CD4-positive, alpha-beta T cell treated with Interleukin-21 for 1 hour (primary cell): ENCODE data around the gene ADGRB3.
"Not testable (repeated sequence)": the region's sequence is repeated elsewhere in the genome, so short reads cannot be mapped to it uniquely, and the experiment has no call there.

Experiments used
- DNase-seq: peaks from one replicate; pipeline ENCODE4 v3.0.0-alpha.2; 2020

ADGRB3 gene

DNA sequence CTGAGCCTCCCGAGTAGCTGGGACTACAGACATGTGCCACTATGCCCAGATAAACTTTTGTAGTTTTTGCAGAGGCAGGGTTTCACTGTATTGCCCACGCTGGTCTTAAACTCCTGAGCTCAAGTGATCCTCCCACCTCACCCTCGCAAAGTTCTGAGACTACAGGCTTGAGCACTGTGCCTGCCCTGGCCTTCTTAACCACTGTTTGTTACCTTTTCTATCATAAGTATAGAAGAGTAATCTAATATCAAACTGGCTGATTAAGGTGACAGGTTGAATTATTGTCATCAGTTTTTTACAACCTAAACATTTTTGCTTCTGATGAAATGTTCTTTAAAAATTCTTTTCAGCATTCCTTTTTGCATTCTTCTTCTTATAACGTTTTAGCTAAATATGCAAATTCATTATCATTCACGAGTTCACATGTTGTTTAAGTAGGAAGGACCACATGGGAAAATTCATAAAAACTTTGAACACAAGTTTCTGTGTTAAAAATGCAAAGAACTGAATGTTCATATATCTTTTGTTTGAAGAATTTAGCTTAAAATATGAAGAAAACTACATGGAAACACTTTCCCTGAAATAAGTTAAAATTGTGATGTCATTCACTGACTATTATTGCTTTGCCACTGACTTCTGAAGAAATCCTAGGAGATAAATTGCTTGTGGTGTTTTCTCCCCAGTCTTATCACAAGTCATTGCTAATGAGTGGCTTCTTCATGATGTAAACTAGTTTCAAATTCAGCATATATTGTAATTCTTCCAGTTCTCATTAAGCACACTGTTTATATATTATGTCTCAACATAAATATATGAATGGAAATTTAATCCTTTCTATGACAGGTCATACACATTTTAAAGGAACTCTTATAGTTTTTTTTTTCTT lies 106.7 kb downstream of the ADGRB3 start:
- DNase-seq, result no peak

DNA sequence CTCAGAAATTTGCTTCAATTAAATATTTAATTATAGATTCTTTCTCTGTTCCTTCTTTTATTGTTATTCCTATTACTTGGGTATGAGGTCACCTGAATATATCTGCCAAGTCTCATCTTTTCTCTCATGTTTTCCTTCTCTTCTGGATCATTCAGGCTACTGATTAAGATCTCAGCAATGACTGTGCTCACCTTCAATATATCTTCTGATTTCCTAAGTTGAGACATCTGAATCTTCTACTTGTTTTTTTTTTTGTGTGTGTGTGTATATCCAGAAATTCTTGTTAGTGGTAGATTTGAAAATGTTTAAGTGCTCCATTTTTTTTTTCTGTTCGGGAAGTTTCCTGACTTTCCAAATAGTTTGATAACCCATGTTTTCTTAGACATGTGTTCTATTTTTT lies 108.0 kb downstream of the ADGRB3 start:
- no peak for DNase-seq

DNA sequence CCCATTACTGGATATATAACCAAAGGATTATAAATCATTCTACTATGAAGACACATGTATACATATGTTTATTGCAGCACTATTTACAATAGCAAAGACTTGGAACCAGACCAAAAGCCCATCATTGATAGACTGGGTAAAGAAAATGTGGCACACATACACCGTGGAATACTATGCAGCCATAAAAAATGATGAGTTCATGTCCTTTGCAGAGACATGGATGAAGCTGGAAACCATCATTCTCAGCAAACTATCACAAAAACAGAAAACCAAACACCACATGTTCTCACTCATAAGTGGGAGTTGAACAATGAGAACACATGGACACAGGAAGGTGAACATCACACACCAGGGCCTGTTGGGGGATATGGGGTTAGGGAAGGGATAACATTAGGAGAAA lies 109.3 kb downstream of the ADGRB3 start:
- not testable (repeated sequence) for DNase-seq

DNA sequence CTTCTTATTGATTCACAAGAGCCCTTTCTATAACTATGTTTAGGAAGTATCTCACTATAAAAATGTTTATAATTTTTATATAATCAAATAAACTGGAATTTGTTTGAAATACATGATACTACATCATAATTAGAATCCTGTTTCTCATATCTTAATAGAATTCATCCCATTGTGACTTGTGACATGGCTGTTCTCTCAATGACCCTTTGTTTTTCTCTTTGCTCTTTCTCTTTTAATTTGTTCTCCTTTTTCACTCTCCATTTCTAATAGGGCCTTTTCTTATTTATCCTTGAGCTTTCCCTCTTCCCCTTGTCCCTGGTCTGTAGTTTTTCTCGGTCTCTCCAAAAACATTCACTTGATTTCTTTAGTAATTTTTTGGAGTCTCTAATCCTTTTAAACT lies 111.3 kb downstream of the ADGRB3 start:
- no peak for DNase-seq

DNA sequence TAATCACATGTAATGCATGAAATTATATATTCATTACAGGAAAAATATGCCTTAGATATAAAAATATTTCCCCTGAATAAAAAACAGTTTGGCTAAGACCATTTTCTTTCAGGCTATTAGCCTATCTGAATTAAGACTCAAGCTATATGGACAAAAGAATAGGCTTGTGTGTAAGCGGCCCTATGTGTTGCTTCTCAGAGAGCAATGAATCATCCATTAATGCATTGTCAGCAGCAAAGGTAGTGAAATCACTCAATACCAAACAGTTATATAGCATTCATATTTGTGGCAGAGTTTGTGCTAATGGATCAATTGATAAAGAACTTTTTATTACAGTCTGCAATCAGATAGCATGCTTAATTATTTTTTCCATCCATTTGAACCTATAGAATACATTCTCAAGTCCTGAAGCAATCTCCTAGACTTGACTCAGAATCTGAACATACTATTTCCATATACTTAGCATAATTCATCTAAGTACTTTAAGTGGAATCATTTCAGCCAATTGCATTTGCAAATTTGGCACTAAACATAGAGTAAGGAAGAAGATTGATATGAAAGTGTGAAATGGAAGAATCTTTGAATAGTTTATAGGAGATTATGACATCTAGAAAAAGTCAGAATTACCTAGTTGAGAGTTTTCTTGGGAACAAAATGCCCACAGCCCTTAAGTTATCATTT lies 112.2 kb downstream of the ADGRB3 start:
- DNase-seq, result no peak

DNA sequence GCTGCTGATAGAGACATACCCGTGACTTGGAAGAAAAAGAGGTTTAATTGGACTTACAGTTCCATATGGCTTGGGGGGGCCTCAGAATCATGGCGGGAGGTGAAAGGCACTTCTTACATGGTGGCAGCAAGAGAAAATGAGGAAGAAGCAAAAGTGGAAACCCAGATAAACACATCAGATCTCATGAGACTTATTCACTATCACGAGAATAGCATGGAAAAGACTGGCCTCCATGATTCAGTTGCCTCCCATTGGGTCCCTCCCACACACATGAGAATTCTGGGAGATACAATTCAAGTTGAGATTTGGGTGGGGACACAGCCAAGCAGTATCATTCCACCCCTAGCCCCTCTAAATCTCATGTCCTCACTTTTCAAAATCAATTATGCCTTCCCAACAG lies 112.8 kb downstream of the ADGRB3 start:
- DNase-seq, result not testable (repeated sequence)

DNA sequence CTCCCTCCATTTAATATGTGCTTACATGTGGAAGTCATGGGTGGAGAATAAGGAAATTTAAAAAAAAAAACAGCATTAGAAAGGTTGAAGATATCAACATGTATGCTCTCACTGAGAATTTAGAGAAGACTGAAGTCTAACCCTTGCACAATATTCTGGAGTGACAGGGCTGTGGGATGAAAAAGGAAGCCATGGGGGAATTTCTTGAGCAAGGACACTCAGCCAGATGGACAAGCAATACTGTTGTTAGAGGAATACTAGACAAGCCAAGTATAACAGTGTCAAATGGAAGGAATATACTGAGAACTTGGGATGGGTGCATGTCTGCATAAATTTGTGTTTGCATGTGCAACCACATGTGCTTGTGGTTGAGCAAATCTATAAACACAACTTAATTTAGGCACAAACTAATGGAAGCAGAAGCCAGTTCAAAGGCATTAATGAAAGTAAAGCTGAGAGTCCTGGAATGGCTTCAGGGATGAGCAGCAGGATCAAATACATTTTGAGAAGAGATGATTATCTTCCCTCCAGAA lies 119.7 kb downstream of the ADGRB3 start:
- no peak for DNase-seq

DNA sequence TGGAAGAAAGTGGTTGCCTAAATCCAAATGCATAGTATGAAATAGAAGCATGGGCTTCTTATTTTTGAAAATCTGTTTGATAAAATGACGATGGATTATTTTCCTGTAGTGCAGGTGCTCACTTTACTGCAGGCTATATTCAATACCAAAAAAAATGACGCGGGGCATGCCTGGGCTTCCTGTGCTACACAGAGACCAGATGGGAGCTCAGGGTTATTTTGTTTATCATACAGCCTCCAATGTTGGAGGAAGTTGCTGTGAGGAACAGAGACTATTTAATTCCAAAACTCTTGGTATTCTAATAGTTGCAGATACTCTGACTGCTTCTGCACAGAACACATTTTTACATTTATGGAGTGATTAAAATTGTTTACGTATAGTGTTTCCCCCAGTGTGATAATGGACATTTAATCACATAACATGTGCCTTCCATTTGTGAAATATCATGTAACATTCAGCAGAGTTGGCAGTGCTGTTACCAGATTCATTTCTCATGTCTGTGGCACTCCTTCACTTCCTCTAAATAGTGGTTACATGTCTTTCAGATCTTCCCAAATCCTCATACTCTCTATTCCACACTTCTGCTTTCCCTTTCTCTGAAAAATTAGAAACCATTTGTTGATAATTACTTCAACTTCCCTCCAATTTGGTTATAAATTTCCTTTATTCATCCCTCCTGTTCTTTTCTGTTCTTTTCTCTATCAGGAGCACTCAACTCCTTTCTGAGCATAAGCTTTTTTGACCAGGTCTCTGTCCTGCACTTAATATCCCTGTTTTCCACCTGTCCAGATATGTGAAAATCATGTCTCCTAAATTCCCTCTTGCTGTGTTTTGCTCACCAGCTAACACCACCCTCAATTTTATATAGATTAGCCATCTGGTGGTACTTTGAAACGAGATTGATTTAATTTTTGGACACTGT lies 121.6 kb downstream of the ADGRB3 start:
- no peak for DNase-seq

DNA sequence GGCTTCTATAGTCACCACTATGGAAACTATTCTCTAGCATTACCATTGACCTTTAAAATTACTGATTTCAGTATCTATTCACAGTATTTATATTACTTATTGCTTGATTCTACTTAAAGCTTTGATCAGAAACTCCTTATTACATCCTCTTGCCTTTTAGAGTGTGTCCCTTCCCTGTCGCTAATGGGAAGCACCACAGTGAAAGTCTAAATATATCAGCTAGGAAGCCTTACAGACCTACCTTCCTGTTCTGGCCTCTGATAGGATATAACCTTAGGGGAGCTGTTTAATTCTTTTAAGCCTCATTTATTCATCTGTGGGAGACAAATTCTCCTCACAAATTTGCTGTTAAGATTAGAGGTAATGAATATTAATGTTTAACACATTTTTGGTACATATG lies 122.7 kb downstream of the ADGRB3 start:
- no peak for DNase-seq

DNA sequence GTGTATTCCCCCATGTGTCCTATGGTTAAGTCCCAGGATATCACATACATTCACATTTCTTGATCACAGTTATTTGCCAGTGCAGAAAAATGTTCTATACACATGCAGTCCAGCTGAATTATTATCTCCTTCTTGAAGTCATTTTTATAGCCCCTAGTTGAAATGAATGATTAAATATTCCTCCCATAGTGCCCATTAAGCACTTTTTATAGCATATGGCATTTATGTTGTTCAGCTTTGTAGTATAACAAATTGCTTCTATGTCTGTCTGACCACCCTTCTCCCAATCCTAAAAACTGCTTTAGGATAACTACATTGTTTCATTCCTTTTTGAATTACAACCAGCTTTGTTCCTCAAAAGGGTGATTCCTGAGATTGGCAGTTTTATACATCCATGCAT lies 123.5 kb downstream of the ADGRB3 start:
- no peak for DNase-seq

DNA sequence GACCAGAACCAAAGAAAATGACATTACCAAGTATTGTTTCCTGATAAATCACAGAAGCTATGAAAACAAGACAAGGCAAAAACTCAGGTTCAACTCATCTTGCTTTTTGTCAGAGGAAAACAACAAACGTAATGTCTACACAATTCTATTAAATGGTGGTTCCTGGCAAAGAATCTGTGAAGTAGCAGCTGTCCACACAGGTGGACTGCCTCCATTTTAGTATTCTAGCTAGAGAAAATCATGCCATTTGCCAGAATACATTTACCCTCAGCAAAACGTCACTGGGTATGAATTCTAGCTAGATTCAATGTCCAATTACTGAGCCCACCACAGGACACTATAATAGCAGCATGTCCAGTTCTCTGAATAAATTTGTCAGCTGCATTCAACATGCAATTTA lies 125.4 kb downstream of the ADGRB3 start:
- DNase-seq, result no peak

DNA sequence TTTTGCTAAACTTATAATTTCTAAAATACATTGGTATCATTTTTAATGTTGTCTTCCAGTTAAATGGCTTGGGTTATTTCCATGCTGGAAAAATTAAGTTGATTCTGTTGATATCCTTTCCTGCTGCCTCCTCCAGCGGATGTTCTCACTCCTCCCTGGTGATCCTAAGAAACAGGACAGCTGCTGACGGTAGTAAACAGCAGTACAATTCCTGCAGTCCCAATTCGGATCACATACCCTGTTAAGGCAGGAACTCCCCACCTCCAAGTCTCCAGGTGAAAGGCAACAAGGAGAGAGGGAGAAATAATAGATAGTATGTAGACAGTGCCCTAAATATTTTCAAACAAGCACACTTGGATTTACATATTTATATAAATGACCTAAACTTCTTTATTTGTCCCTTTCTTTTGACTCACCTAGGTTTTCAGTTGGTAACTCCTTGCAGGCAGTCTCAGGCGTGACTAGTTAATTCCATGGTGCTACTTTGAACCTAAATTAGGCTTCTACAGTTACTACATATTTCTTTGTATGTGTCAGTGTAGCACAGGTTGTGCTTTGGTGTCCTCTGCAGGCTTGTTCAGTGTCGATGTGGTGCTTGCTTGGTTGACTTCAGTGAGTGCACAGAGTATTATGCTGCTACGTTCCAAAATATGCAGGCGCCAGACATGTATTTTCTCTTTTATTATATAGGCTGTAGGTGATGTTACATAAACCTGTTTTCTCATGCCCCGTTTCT lies 126.0 kb downstream of the ADGRB3 start:
- DNase-seq, result no peak

DNA sequence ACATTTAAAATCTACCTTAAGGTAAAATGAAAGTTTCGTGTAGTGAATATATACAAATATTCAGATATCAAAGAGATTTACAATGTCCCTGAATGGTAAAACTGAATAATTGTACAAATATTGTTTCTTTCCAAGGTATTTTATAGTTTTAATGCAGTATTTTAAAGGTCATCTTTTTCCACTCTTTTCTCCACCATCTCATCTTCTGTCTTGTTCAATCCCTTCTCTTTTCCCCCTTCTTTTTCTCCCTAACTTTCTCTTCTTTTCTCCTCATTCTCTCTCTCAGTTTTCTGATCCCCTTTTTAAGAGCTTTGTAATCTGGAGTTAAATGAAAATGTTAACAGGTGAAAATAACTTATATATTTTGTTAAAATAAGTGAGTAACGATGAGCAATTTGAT lies 126.9 kb downstream of the ADGRB3 start:
- DNase-seq, result no peak

DNA sequence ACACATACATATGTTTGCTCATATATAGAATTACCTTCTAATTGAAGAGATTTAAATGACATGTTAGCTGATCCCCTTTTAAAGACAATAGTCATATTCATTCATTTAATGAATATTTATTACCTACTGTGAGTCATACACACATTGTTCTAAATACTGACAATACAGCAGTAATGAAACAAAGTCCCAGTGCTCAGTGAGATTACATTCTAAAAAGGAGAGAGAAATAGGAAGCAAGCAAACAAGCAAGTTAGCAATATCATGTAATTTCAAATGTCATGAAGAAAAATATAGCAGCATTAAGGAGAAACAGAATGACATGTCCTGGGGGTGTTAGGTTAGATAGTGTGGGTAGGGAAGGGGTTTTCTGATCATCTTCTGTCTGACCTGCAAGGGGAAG lies 136.3 kb downstream of the ADGRB3 start:
- DNase-seq, result no peak

DNA sequence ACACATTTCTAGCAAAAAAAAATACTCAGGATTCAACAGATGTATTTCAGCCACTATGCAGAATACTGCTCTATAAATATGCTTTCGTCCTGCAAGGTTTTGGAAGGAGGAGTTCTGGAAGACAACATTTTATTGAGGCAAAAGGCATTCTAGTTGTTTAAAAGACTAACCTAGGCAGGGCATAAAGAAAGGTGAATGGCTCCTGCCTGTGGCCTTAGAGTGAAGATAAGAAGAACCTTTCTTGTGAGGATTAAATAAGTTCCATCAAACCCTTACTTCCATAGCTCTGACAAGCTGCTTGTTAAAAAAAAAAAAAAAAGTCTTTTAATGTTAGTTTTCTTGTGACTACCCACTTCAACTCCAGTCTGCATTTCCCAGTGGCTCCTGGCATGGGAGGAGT lies 139.8 kb downstream of the ADGRB3 start:
- DNase-seq, result no peak

DNA sequence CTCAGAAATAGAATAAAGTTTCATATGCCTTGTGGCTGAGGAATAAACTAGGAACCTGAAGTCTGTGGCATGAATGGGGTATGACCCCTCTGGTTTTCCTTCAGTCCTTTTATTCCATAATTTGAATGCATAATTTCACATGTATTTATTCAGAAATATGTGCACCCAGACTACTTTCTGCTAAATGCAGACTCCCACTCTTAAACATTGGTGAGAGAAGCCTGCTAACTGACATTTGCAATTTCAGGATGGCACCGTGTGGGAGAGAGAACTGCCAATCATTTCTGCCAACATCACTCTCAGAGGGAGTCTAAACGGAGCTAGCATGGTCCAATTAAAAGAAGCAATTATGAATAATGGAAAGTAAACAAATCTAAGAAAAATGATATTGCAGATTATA lies 141.3 kb downstream of the ADGRB3 start:
- no peak for DNase-seq

DNA sequence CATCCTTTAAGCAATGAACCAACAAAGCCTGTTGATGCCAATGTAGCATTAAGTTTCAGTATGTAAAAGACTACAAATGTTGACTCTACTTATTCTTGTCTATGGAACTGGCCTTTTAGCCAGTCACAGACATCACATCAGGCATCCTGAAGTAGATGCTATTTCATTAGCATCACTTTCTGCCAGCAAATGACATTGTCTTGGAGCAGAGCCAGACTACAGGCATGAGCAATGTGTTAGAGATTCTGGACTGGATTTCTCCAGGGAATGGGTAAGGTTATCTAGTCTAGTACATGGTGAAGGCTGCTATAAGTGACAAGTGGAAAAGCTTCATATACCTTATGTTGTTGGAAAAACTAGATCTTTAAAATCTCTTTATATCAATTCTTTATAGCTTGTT lies 142.9 kb downstream of the ADGRB3 start:
- DNase-seq, result no peak

DNA sequence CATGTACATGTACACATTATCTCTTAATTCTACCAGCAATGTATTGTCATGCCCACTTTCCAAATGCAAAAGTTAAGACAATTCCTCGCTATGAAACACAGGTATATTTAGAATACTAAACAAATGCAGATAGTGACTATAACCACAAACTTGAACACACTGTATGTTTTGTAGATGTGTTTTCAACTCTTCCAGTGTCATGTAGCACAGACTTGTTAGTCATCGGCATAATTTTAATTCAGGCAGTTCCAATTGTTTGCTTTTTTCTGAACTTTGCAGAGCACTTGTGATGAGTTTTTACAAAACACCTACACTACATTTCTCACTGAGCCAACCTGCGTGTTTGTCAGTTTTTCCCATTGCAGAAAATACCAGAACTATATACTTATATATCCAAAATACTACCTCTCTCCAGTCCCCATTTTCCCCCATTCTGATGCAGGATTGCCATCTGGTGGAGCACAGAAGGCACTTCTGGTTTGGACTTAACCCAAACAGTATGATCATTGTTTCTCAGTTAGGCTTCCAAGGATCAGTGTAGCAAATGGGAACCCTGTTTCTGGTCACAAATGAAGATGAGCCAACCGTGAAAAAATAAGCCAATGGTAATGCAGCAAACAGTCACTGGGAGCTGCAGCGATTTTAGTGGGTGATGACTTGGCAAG lies 143.4 kb downstream of the ADGRB3 start:
- no peak for DNase-seq

DNA sequence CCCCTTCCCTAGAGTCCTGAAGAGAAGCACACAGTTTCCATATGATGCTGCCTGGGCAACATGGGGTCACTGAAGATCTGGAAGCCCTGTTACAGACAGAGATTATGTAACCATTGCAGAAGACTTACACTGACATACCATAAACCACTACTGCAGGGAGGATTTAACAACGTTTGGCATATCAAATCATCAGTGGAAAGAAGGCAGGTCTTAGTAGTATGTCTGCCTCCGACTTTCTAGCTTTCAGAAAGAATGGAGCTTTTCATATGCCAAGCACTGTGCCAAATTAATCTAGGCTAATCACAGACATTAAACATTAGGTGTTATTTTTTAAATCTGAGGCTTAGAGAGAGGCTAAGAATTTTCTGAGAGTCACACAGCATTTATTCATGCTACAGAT lies 144.3 kb downstream of the ADGRB3 start:
- no peak for DNase-seq

DNA sequence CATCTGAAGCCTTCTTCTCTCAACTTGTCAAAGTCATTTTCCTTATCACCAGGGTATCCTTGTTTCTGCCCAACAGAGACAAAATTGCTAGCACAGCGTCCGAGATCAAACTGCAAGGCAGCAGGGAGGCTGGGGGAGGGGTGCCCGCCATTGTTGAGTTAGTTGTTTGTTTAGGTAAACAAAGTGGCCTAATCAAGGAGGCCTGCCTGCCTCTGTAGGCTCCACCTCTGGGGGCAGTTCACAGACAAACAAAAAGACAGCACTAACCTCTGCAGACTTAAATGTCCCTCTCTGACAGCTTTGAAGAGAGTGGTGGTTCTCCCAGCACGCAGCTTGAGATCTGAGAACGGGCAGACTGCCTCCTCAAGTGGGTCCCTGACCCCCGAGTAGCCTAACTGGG lies 155.0 kb downstream of the ADGRB3 start:
- not testable (repeated sequence) for DNase-seq

DNA sequence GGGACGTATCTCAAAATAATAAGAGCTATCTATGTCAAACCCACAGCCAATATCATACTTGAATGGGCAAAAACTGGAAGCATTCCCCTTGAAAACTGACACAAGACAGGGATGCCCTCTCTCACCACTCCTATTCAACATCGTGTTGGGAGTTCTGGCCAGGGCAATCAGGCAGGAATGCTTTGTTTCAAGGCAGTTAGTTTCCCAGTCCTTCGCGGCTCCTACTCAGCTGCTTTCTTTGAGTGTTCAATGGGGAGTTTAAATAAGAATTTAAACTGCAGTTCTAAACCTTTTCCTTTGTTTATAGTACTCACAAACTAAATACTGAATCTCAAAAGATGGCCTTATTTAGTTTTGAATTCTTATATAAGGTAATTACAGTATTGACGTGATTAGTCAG lies 179.9 kb downstream of the ADGRB3 start:
- DNase-seq, result not testable (repeated sequence)

DNA sequence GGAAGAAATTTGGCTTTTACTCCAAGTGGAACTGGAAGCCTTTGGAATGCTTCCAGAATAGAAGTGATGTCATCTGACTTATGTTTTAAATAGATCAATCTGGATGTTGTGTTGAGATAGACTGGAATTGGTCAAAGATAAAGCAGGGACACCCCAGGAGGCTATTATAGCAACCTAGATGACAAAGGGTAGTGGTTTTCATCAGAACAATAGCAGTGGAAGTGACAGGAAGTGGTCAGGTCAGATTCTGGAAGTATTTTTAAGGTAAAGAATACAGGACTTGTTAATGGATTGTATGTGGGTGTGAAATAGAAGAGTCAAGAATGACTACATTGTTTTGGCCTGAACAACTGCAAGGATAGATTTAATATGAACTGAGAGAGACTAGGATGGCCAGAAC lies 191.4 kb downstream of the ADGRB3 start:
- no peak for DNase-seq
